ENCODE data around the gene PER3. TPM values are rescaled to one million over a fixed set of nuclear protein-coding genes. Genes with fewer than 3 reads are reported as not detected.

The PER3 gene
- total RNA-seq, 1 experiment from 2014 or later: 5.8 TPM

DNA sequence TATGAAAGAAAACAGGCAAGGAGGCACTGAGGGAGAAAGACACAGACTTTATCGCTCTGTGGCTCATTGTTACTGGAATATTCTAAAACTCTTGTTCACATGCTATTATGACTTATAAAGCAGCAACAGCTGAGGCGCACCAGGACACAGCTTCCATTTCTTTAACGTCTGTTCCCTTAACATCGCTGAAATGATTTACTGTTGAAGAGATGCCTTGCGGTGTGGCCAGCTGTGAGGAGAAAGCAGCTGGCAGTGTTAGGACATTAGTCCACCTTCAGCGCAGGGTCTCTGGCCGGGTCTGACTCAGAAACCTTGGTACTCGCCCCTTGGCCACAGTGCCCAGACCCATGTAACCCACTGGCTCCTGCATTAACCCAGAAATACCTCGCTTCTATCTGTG, 3.1 kb upstream of the PER3 start:
- H3K9ac ChIP-seq (ENCODE audit: low read length): no peak overlapping the region
- BruUV-seq (replicated peaks): TSS peak; percentile 4
- ATAC-seq (no peak), DNase-seq (ENCODE audit: low read depth, low spot score) (no peak)
- no peaks in the 10 kb centered on the region for H3K9me3 ChIP-seq (ENCODE audit: control insufficient read depth in 1 of 2, insufficient read depth in 1 of 2, low read depth in 1 of 2, low read length in 2 of 2)
- no peak overlapping the region for H2AFZ ChIP-seq (ENCODE audit: low read depth, low read length, poor library complexity, severe bottlenecking)
- POLR2A ChIA-PET: no interaction called here
- peaks cover 0 to 13% of the 10 kb centered on the region in 2 experiments; a peak in 3 of 4 replicates for H3K4me1 ChIP-seq (ENCODE audit: control insufficient read depth in 1 of 2, insufficient read depth in 2 of 2, low read length in 2 of 2)
- H3K27me3 ChIP-seq (ENCODE audit: insufficient read depth, low read length): no peaks in the 10 kb centered on the region
- no peak overlapping the region for H3K4me3 ChIP-seq (replicated peaks in 1 of 2; ENCODE audit: low read depth in 1 of 2, low read length in 2 of 2)
- H3K79me2 ChIP-seq (ENCODE audit: insufficient read depth, low read length): peaks cover 7% of the 10 kb centered on the region
- peaks cover 11% of the 10 kb centered on the region in 2 experiments; a peak in 3 of 4 replicates for H3K36me3 ChIP-seq (ENCODE audit: control insufficient read depth in 1 of 2, insufficient read depth in 2 of 2, low read length in 2 of 2)
- H3K9me2 ChIP-seq (ENCODE audit: insufficient read depth): no peaks in the 10 kb centered on the region
- no peak for TF ChIP-seq POLR2AphosphoS5 (IDR thresholded peaks at IDR 0.05; ENCODE audit: low read depth, low read length)
- TF ChIP-seq, protein P1, sequence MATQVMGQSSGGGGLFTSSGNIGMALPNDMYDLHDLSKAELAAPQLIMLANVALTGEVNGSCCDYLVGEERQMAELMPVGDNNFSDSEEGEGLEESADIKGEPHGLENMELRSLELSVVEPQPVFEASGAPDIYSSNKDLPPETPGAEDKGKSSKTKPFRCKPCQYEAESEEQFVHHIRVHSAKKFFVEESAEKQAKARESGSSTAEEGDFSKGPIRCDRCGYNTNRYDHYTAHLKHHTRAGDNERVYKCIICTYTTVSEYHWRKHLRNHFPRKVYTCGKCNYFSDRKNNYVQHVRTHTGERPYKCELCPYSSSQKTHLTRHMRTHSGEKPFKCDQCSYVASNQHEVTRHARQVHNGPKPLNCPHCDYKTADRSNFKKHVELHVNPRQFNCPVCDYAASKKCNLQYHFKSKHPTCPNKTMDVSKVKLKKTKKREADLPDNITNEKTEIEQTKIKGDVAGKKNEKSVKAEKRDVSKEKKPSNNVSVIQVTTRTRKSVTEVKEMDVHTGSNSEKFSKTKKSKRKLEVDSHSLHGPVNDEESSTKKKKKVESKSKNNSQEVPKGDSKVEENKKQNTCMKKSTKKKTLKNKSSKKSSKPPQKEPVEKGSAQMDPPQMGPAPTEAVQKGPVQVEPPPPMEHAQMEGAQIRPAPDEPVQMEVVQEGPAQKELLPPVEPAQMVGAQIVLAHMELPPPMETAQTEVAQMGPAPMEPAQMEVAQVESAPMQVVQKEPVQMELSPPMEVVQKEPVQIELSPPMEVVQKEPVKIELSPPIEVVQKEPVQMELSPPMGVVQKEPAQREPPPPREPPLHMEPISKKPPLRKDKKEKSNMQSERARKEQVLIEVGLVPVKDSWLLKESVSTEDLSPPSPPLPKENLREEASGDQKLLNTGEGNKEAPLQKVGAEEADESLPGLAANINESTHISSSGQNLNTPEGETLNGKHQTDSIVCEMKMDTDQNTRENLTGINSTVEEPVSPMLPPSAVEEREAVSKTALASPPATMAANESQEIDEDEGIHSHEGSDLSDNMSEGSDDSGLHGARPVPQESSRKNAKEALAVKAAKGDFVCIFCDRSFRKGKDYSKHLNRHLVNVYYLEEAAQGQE (IDR thresholded peaks at IDR 0.05; ENCODE audit: low read depth): no peak
- TF ChIP-seq SIN3A (IDR thresholded peaks at IDR 0.05; ENCODE audit: low read depth): no peak
- no peak for TF ChIP-seq CEBPB (IDR thresholded peaks at IDR 0.05; ENCODE audit: low read depth)
- no peak for TF ChIP-seq YY1 (IDR thresholded peaks at IDR 0.05; ENCODE audit: extremely low read depth, insufficient replicate concordance, low read depth, low read length)
- TF ChIP-seq POLR2A (IDR thresholded peaks at IDR 0.05; ENCODE audit: borderline replicate concordance, extremely low read depth, insufficient read depth, insufficient read length): no peak
- TF ChIP-seq, protein P2, sequence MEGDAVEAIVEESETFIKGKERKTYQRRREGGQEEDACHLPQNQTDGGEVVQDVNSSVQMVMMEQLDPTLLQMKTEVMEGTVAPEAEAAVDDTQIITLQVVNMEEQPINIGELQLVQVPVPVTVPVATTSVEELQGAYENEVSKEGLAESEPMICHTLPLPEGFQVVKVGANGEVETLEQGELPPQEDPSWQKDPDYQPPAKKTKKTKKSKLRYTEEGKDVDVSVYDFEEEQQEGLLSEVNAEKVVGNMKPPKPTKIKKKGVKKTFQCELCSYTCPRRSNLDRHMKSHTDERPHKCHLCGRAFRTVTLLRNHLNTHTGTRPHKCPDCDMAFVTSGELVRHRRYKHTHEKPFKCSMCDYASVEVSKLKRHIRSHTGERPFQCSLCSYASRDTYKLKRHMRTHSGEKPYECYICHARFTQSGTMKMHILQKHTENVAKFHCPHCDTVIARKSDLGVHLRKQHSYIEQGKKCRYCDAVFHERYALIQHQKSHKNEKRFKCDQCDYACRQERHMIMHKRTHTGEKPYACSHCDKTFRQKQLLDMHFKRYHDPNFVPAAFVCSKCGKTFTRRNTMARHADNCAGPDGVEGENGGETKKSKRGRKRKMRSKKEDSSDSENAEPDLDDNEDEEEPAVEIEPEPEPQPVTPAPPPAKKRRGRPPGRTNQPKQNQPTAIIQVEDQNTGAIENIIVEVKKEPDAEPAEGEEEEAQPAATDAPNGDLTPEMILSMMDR (IDR thresholded peaks at IDR 0.05 in 2 of 3, conservative IDR thresholded peaks at IDR 0.05 in 1 of 3; ENCODE audit: borderline replicate concordance in 1 of 3, insufficient read depth in 1 of 3, low read depth in 2 of 3, low read length in 2 of 3): no peak
- no peak for TF ChIP-seq RAD21 (IDR thresholded peaks at IDR 0.05; ENCODE audit: low read depth)
- TF ChIP-seq ZFX (IDR thresholded peaks at IDR 0.05): no peak
- no peak for TF ChIP-seq ATF3 (IDR thresholded peaks at IDR 0.05)
- no peak for TF ChIP-seq EZH2phosphoT487 (IDR thresholded peaks at IDR 0.05; ENCODE audit: borderline replicate concordance)
- TF ChIP-seq CBX3 (IDR thresholded peaks at IDR 0.05; ENCODE audit: low read depth): no peak
- no peak for TF ChIP-seq FOSL1 (IDR thresholded peaks at IDR 0.05; ENCODE audit: low read depth)
- TF ChIP-seq TCF7L2 (IDR thresholded peaks at IDR 0.05; ENCODE audit: borderline replicate concordance, extremely low read depth, insufficient read depth, insufficient read length): no peak
- no peak for TF ChIP-seq EZH2 (IDR thresholded peaks at IDR 0.05)
- intact Hi-C loops (cut with micrococcal nuclease): loop anchor here (5.0 kb wide), 1 partner anchor 181 kb away; the partner anchor contains the start of gene PARK7
- H4K20me1 ChIP-seq (ENCODE audit: insufficient read depth): no peaks in the 10 kb centered on the region
- CTCF ChIA-PET: no interaction called here
- no peak overlapping the region for H3K4me2 ChIP-seq (ENCODE audit: low read length)
- RAD21 ChIA-PET (ENCODE audit: low non-redundant PET in 1 of 2, low total read pairs in 2 of 2, uncharacterized antibody in 2 of 2, unreplicated experiment in 2 of 2): no interaction called here
- H3K27ac ChIP-seq (ENCODE audit: low read depth, low read length): no peak overlapping the region

Measured in HCT116 (cell line).